Measurements from ENCODE around the gene MCM3AP.

DNA sequence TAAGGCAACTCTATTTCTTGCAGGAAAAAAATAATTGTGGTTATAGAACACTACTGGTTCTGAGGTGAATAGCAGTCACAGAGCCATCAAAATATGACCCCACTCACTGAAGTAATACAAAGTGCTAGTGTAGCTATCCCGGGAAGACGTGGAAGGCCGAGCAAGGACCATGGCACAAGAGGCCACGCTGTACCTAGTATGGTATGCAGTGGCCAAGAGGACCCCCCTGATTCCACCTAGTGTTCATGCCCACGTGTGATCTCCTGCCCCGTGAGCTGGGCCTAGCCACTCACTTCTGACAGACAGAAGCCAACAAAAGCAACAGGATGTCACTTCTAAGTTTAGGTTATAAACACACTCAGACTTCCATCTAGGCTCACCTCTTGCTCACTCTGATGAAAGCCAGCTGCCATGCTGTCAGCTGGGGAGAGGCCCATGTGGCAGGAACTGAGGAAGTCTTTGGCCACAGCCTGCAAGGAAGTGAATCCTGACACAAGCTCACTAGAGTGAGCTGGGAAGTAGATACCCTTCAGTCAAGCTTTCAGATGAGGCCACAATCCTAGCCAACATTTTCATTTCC is 35.2 kb downstream of the MCM3AP start:
- TF ChIP-seq EZH2 (IDR thresholded peaks at IDR 0.05) = no peak
- TF ChIP-seq POLR2AphosphoS5 (IDR thresholded peaks at IDR 0.05; ENCODE audit: borderline replicate concordance, low read depth, low read length) = no peak

Data from SK-N-MC (cell line).